Measurements from ENCODE around the gene CDC45.

Gene CDC45

DNA sequence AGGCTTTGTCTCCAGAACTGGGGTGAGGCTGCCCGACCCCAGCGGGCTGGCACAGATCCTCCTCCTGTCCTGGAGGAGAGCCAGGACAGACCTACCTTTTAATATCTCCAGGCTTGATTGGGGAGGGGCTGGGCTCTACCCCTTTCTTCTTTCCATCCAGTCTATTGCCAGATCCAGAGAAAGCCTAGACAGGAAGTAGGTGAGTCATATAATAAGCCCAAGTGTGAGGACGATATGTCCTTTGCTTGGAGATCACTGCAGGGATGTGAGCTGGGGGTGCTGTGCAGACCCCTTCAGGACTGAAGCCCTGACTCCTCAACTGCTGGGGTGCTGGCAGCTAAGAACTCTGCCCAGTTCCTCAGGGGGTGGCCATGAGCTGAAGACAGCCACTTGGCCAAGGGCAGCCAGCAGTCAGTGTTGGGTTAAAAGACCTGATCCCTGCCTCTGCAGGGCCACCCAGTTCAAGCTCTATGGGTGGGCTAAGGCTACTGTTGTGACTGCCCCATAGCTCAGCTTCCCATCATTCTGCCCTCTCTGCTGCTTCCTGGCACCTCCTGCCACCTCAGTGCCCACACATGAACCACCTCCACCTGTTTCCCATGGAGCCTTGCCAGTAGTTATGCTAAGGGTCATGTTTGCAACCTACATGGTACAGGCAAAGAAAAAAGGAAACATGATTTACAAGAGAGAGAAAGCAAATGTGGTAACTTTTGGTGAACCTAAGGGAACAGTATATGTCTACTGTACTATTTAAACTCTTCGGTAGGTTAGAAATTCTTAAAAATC lies 23.9 kb upstream of the CDC45 start:
- no peak for TF ChIP-seq CTCF (IDR thresholded peaks at IDR 0.05; ENCODE audit: borderline replicate concordance, control extremely low read depth, extremely low read depth, insufficient read depth, missing control alignments)
- in situ Hi-C loops (cut with MboI; ENCODE audit: low sequenced_read_pairs, unreplicated experiment) = no loop called here
- DNase-seq (ENCODE audit: low spot score) = no peak

DNA sequence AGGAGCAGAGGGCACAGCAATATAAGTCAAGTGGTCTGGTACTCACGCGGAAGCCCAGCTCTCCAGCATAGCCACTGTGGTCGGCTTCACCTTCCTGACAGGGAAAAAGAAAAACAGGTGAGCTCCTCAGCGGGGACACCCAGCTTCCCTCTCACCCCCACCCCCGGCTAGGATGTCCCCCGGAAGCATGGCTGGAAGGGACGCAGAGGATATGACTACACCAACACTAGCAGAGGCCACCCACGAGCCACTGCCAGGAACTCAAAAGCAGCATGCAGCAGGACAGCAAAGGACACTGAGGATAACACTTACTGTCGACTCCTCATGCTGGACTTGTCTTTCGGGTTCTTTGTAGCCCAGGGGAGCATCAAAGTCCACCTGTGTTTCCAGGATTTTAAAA lies 23.2 kb upstream of the CDC45 start:
- no peak for TF ChIP-seq CTCF (IDR thresholded peaks at IDR 0.05; ENCODE audit: borderline replicate concordance, control extremely low read depth, extremely low read depth, insufficient read depth, missing control alignments)
- DNase-seq (ENCODE audit: low spot score) = no peak
- in situ Hi-C loops (cut with MboI; ENCODE audit: low sequenced_read_pairs, unreplicated experiment) = no loop called here

GRCh38 chr22:19457828-19458428 lies 21.8 kb upstream of the CDC45 start:
- in situ Hi-C loops (cut with MboI; ENCODE audit: low sequenced_read_pairs, unreplicated experiment) = no loop called here
- no peak for DNase-seq (ENCODE audit: low spot score)
- TF ChIP-seq CTCF (IDR thresholded peaks at IDR 0.05; ENCODE audit: borderline replicate concordance, control extremely low read depth, extremely low read depth, insufficient read depth, missing control alignments) = no peak

DNA sequence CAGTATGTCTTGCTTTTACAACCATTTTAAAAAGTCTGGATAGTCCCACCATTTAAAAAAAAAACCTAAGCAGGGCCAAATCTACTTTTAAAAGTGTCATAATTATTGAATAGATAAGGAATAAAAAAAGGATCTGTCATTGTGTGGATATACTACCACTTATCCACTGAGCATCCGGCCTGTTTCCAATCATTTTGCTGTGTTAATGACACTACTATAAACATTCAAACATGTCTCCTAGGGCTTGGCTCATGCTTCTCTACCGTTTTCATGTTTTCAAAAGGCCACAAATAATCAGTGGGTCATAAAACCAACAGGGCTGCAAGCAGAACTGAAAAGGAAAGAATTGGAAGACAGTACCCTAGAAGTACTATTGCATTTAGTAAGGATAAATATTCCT lies 19.7 kb upstream of the CDC45 start:
- in situ Hi-C loops (cut with MboI; ENCODE audit: low sequenced_read_pairs, unreplicated experiment) = no loop called here
- TF ChIP-seq CTCF (IDR thresholded peaks at IDR 0.05; ENCODE audit: borderline replicate concordance, control extremely low read depth, extremely low read depth, insufficient read depth, missing control alignments) = no peak
- DNase-seq (ENCODE audit: low spot score) = no peak

DNA sequence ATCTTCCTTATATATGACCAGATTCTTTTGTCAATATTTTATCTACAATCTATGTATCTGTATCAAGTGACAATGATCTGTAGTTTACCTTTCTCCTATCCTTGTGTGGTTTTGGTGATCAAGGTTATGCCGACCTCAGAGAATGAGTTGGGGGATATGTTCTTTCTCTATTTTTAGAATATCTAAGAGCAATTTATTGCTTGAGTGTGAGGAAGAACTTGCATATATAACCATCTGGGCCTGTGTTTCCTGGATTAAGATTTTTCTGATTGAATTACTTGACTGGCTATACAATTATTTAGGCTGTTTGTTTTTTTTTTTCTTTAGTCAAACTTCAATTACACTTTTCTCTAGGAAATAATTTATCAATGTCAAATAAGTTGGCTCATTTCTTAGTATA lies 18.2 kb upstream of the CDC45 start:
- no peak for DNase-seq (ENCODE audit: low spot score)

DNA sequence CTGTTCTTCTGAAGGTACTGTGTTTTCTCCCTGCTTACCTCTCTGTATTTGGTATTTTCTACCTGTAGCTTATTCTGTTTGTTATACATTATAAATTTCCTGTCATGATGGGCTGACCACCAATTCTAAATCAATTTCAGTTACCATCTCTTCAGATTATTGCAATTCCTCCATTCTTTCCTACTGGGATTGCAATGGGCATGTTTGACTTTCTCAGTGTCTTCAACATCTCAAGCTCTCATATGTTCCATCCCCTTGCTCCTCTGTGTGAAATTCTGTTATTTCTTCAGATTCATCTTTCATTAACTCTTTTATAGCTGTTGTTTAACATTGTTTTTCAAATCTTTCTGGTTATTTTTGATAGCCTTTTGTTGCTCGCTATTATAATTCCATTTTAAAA lies 16.7 kb upstream of the CDC45 start:
- no peak for DNase-seq (ENCODE audit: low spot score)
- in situ Hi-C loops (cut with MboI; ENCODE audit: low sequenced_read_pairs, unreplicated experiment) = no loop called here
- TF ChIP-seq CTCF (IDR thresholded peaks at IDR 0.05; ENCODE audit: borderline replicate concordance, control extremely low read depth, extremely low read depth, insufficient read depth, missing control alignments) = no peak

More for the DNA sequence above, 18.2 kb upstream of the CDC45 start:
- no peak for TF ChIP-seq CTCF (IDR thresholded peaks at IDR 0.05; ENCODE audit: borderline replicate concordance, control extremely low read depth, extremely low read depth, insufficient read depth, missing control alignments)
- in situ Hi-C loops (cut with MboI; ENCODE audit: low sequenced_read_pairs, unreplicated experiment) = no loop called here

Measured in GM13976 (cell line).